Thymus (tissue), 11 donors: ENCODE results near the gene SLC24A3. TPM values are rescaled to one million over a fixed set of nuclear protein-coding genes. Genes with fewer than 3 reads are reported as not detected.

Experiments used
- DNase-seq, 9 donors: peaks; one replicate each; pipeline ENCODE4 v3.0.0-alpha.2; 2013; ENCODE audit warnings: low spot score in 9 of 9, low read depth in 6 of 9, missing footprints in 1 of 9
- H3K27ac ChIP-seq, 2 donors: one replicate each; pipeline ENCODE4 v1.5.1; 2013; ENCODE audit warnings: control low read depth in 1 of 2, low read depth in 1 of 2, low read length in 1 of 2, mild to moderate bottlenecking in 1 of 2, moderate library complexity in 1 of 2
- H3K27me3 ChIP-seq, 2 donors: one replicate each; pipeline ENCODE4 v1.5.1; 2013; ENCODE audit warnings: low read length in 1 of 2; ENCODE audit not compliant: control insufficient read depth in 2 of 2, insufficient read depth in 1 of 2
- H3K36me3 ChIP-seq, 2 donors: one replicate each; pipeline ENCODE4 v1.5.1; 2013; ENCODE audit warnings: low read length in 1 of 2, mild to moderate bottlenecking in 1 of 2, moderate library complexity in 1 of 2; ENCODE audit not compliant: control insufficient read depth in 2 of 2, insufficient read depth in 2 of 2
- H3K4me1 ChIP-seq, 2 donors: one replicate each; pipeline ENCODE4 v1.5.1; 2013; ENCODE audit warnings: low read length in 2 of 2; ENCODE audit not compliant: control insufficient read depth in 2 of 2, insufficient read depth in 2 of 2
- H3K4me3 ChIP-seq, 2 donors: one replicate each; pipeline ENCODE4 v1.5.1; 2013; ENCODE audit warnings: low read length in 2 of 2, control low read depth in 1 of 2, mild to moderate bottlenecking in 1 of 2
- H3K9me3 ChIP-seq, 2 donors: one replicate each; pipeline ENCODE4 v1.5.1; 2013; ENCODE audit warnings: low read length in 1 of 2, mild to moderate bottlenecking in 1 of 2; ENCODE audit not compliant: control insufficient read depth in 2 of 2, insufficient read depth in 1 of 2
- WGBS: extraction: QIAGEN DNeasy Blood & Tissue Kit; methylation state at CpG from one replicate; pipeline ENCODE4 v1.1.7; 2013; 5-methylcytosine and 5-hydroxymethylcytosine counted together
- polyA plus RNA-seq: library from polyadenylated mRNA; stranded (reverse); fragments of 200-250 nt; gene quantifications from one replicate; pipeline ENCODE4 v1.2.3, GENCODE V29; 2013
- total RNA-seq: library from RNA; stranded (reverse); fragments of 120-200 nt; gene quantifications from one replicate; pipeline ENCODE4 v1.2.4, GENCODE V29; 2013
- donor health status: healthy.

SLC24A3 gene
- total and polyA plus RNA-seq, 2 donors: 0.99 to 2.1 TPM

DNA sequence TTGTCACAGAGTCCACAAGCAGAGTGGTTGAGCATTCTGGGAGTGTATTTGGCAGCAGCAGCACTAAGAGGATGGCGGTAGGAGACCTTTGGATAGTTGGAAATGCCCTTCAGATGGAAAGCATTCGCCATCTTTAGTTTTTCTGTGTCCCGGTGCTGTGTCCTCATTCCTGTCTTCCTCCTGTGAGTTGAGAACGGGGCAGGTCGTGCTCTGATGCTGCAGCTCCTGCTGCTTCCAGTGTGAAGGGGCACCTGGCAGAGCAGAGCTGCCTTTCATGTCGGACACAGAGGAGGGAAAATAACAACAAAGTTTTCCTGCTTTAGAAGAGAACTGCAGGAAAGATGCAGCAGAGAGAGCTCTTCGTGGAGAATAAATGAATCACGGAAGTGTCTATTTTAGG is 194.8 kb downstream of the SLC24A3 start:
- 94% methylated on average over 8 of the region's 8 CpGs for WGBS
- no peak for DNase-seq
- H3K4me3 ChIP-seq: no peak overlapping the region
- no peaks in the 10 kb centered on the region for H3K4me1 ChIP-seq
- no peak overlapping the region for H3K27ac ChIP-seq
- H3K27me3 ChIP-seq: no peaks in the 10 kb centered on the region
- H3K36me3 ChIP-seq: no peaks in the 10 kb centered on the region
- no peaks in the 10 kb centered on the region for H3K9me3 ChIP-seq

DNA sequence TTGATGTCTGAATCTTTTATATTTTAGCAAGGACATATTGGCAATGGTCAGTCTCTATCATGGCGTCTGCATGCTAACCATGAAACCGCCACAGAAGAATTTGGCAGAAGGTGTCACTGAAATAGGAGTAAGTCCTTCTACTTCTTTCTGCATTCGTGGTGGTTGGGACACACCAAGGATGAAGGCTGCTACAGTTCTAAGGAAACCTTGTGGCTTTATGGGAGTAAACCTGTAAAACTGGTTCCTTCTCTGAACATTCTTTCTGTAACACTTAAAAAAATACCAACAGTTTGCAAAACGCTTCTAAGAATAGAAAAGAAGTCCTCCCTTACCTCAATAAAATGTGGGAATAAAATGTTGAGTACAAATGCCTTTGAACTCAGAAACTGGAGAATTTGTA is 195.3 kb downstream of the SLC24A3 start:
- 61% methylated on average over 4 of the region's 4 CpGs for WGBS
- Histone ChIP-seq H3K27me3 (no peaks in the 10 kb centered on the region), H3K4me1 (no peaks in the 10 kb centered on the region), H3K4me3 (no peak overlapping the region), H3K36me3 (no peaks in the 10 kb centered on the region), H3K27ac (no peak overlapping the region), H3K9me3 (no peaks in the 10 kb centered on the region)
- DNase-seq: no peak

DNA sequence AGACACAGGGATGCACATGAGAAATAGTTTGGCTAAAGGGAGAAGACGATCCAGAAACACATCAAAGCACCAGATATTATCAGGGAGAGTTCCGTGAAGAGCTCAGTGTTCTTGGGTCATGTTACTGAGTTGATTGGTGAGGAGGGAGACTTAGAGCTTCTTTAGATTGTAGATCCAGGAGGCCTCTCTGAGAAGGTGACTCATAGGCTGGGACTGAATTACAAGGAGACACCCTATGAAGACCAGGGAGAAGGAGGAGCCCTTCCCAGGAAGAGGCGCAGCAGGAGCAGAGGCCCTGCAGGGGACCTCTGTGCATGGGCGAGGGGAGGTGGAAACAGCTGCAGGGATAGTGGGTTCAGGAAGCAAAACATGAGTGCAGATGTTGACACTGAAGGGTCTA is 196.5 kb downstream of the SLC24A3 start:
- WGBS: 90% methylated on average over 4 of the region's 4 CpGs
- Histone ChIP-seq H3K4me1 (no peaks in the 10 kb centered on the region), H3K27me3 (no peaks in the 10 kb centered on the region), H3K9me3 (no peaks in the 10 kb centered on the region), H3K36me3 (no peaks in the 10 kb centered on the region), H3K27ac (no peak overlapping the region), H3K4me3 (no peak overlapping the region)
- DNase-seq: no peak

DNA sequence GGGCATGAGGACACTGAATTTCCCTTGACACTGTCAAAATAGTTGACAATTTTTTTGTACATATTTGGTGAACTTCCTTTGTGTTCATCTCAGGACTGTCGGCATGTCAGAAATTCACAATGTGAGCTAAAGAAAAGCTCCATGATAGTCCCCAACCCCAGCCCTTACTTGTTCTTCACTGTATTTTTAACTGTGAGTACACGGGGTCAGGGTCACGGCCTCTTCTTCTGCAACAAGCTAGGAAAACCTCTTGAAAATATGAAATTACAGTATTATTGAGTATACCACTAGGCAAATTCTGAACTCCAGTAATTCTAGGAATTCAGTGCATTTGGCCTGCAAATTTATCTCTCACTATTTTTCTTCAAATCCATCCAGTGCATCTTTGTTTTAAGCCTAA is 199.4 kb downstream of the SLC24A3 start:
- Histone ChIP-seq H3K4me3 (no peak overlapping the region), H3K9me3 (no peaks in the 10 kb centered on the region), H3K36me3 (no peaks in the 10 kb centered on the region), H3K4me1 (no peaks in the 10 kb centered on the region), H3K27me3 (no peaks in the 10 kb centered on the region), H3K27ac (no peak overlapping the region)
- 92% methylated on average over 3 of the region's 3 CpGs for WGBS
- DNase-seq: no peak

DNA sequence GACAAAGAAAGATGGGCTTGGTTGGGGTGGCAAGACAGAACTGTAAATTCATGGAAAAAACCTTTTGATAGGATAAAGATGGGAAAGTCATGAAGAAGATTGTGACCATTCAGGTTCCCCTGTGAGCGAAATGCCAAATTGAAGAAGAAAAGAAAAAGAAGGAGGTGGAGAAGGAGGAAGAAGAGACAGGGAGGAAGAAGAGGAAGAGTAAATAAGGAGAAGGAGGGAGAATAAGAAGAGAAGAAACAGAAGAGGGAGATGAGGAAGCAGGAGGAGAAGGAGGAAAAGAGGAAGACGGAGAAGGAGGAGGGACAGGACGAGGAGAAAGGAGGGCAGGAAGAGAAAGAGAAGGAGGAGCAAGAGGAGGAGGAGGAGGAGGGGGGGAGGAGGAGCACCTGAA is 199.8 kb downstream of the SLC24A3 start:
- H3K4me3 ChIP-seq: no peak overlapping the region
- no peaks in the 10 kb centered on the region for H3K4me1 ChIP-seq
- H3K9me3 ChIP-seq: no peaks in the 10 kb centered on the region
- H3K36me3 ChIP-seq: no peaks in the 10 kb centered on the region
- WGBS: 94% methylated on average over 3 of the region's 3 CpGs
- no peak overlapping the region for H3K27ac ChIP-seq
- DNase-seq: no peak
- H3K27me3 ChIP-seq: no peaks in the 10 kb centered on the region

DNA sequence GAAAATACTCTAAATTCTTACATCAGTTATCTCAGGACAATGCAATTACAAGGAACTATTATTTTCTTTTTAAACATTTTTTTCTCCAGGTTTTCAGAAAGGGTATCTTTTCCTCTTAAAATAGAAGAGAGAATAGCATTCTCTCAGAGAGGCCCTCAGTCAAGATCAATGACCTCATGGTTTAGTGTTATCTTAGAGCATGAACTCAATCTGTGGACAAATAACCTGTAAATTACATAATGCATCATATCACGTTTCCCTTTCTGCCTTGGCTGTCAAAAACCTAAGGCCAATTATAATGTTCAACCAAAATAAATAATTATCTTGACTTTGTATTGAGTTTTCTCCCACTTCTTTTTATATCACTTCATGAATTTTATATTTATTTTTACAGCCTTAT is 202.2 kb downstream of the SLC24A3 start:
- H3K4me1 ChIP-seq: no peaks in the 10 kb centered on the region
- no peak overlapping the region for H3K4me3 ChIP-seq
- WGBS: 92% methylated on average over 1 of the region's 1 CpG
- no peak overlapping the region for H3K27ac ChIP-seq
- no peak for DNase-seq
- H3K27me3 ChIP-seq: no peaks in the 10 kb centered on the region
- no peaks in the 10 kb centered on the region for H3K36me3 ChIP-seq
- H3K9me3 ChIP-seq: no peaks in the 10 kb centered on the region

DNA sequence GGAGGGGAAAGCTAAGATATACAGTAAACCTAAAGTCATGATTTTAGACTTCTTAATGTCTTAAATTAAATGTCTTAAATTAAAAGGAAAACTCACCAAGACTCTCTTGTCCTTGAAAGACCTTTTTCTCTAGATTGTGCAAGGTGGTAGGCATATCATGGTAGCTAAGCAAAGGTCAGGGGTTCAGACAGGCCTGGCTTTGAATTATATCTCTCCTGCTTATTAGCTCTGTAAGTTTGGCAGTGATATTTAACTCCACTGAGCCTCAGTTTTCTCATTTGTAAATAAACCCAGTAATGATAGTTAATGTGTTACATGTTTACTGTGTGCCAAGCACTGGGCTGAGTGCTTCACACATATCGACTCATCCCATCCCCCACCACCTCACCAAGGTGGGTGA is 203.3 kb downstream of the SLC24A3 start:
- H3K27me3 ChIP-seq: no peaks in the 10 kb centered on the region
- WGBS: 95% methylated on average over 1 of the region's 1 CpG
- no peaks in the 10 kb centered on the region for H3K36me3 ChIP-seq
- H3K27ac ChIP-seq: no peak overlapping the region
- H3K9me3 ChIP-seq: no peaks in the 10 kb centered on the region
- H3K4me1 ChIP-seq: no peaks in the 10 kb centered on the region
- DNase-seq: no peak
- no peak overlapping the region for H3K4me3 ChIP-seq

DNA sequence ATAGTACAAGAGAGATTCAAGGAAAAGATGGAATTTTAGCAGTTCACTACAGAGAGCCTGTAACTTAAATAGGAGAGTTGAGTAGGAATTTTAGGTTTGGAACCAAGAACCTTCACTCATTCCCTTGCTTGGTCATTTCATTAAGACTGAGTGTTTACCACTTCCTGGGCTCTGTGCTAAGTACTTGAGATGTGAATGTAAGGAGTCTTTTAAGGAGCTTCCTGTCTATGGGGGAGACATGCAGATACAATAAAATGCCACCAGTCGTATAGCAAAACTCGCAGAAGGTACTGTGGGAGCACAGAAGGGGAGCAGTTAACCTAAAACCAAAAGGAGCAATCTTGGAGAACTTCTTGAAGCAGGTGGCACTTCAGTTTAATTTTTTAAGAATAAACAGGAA is 204.2 kb downstream of the SLC24A3 start:
- 83% methylated on average over 2 of the region's 2 CpGs for WGBS
- Histone ChIP-seq H3K4me3 (no peak overlapping the region), H3K9me3 (no peaks in the 10 kb centered on the region), H3K27ac (no peak overlapping the region), H3K4me1 (no peaks in the 10 kb centered on the region), H3K27me3 (no peaks in the 10 kb centered on the region), H3K36me3 (no peaks in the 10 kb centered on the region)
- no peak for DNase-seq

DNA sequence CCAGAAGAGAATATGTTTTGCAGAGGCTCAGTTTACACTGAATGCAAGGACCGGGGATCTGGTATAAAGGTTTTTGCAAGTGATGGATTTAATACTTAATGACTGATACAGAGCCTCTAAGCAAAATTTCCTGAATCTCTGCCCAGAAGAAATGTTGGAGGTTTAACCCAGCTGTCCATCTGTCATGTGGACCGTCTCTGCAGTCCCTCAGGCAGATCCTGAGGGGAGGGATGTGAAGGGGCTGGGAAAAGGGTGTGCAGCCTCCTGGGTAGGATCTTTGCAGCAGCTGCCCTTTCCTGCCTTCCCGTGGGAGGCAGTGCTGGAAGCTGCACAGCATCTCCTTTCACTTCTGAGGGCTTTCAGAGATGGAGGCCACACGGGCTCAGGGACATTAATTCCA is 207.0 kb downstream of the SLC24A3 start:
- Histone ChIP-seq H3K4me3 (no peak overlapping the region), H3K27me3 (no peaks in the 10 kb centered on the region), H3K36me3 (no peaks in the 10 kb centered on the region), H3K27ac (no peak overlapping the region), H3K4me1 (peaks cover 0 to 3% of the 10 kb centered on the region in 2 donors), H3K9me3 (no peaks in the 10 kb centered on the region)
- WGBS: 77% methylated on average over 4 of the region's 4 CpGs
- DNase-seq: no peak
